HT1080 (cell line): ENCODE data around the gene ZBTB16. TPM values are rescaled to one million over a fixed set of nuclear protein-coding genes. Genes with fewer than 3 reads are reported as not detected.

ENCODE experiments used
- DNase-seq: peaks from one replicate; pipeline ENCODE4 v3.0.0-alpha.2; 2015; ENCODE audit warnings: low read depth
- total RNA-seq: library from RNA; depleted of rRNA; stranded (reverse); fragments of >200 nt; shearing (Covaris generic); gene quantifications from 2 replicates; pipeline ENCODE4 v1.2.3, GENCODE V29; 2014

ZBTB16 gene
- total RNA-seq, 1 experiment from 2014 or later: not detected

DNA sequence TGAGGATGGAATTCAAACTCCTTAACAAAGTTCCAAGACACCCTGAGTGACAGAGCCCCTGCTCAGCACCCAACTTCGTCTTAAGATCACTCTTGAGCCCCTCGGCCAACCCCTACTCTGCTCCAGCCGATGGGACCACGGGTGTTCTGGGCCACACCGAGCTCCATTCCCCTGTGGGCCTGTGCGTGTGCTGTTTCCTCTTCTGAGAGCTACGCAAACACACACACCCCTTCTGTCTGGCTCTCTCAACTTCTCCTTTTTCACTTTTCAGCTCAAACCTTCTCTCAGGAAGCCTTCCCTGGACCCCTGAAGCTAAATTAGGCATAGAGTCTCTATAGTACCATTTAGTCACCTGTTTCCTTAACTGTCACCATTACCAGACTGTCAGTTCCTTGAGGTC lies 199.2 kb downstream of the ZBTB16 start:
- no peak for DNase-seq

DNA sequence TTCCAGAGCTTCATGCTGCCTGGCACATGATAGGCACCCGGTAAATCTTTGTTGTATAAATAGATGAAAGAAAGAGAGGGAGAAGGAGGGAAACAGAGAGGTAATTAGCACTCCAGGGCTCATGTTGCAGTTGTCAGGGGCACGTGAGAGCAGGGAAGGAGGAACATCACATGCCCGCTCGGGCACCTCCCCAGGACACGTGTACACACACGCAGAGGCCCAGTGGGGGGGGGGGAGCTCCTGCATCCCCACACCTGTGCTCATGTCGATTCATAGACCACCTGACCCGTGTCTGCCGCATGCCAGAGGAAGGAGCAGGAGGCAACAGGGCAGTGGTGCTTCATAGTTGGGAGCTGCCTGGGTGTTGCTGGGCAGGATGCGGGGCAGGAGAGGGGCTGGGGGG lies 199.6 kb downstream of the ZBTB16 start:
- DNase-seq: no peak

DNA sequence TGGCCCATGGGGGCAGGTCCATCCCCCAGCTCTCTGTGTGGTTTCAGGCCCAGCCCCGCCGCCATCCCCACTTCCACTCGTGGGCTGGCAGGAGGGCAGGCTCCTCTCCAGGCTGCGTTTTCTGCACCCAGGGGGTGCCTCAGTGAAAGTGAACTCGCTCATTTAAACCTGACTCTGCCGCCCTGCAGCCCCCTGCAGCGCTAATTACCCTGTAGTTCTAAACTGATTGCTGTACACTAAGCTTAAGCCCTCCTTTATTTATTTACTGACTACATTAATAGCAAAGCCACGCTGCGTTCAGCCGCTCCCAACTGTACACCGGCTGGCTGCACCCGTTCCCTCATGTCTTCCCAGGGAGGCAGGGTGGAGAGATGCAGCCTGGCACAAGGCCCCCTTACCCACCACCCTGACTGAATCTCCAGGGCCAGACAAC lies 200.1 kb downstream of the ZBTB16 start:
- no peak for DNase-seq

DNA sequence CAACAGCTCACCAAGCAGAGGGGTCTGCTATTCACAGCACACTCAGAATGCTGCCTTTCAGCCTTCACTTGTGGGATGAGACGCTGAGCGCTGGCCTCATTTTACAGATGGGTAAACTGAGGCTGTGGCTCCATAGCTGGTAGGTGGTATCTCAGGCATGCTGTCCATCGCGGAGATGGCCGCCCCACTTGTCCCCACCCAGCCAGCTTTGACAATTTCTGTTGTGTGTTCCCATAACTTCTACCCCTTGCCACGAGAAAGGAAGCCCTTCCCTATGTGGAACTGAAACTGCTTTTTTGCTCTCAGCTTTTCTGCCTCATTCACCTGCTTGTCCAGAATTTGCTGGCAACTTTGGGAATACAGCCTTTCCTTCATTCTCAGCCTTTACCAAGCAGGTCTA lies 200.6 kb downstream of the ZBTB16 start:
- DNase-seq: no peak

DNA sequence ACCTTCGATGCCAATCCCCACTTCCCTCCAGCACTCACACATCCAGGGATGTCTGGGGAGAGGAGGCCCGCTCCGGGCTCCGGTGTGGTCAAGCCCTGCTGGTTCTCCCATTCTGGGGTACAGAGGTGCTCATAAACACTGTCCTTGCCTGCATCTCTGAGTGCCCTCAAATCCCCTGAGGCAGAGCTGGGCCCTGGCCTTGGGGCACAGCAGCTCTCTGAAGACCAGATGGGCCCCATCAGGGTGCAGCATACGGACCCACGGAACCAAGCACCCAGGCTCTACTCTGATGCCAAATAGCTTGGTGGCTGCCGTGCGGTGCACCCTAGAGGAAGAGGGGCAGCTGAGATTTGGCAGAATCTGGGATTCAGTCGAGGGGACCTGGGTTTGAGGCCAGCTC lies 201.0 kb downstream of the ZBTB16 start:
- no peak for DNase-seq

DNA sequence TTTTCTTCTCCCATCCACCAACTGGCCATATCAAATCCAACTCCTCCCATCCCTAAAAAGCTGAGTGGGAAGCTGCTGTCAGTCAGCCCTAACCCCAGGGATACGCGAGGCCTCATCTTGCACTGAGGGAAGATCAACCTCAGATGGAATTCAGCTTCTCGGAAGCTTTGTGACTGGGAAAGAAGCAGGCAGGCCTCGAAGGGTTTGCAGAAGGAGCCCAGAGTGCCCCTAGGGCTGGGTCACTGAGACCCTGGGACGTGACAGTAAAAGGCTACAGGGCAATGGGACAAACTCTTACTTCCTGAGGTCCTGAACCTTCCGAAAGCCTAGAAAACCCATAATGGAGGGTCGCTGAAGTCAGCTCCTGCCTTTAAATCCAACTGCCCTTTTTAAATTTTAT lies 202.3 kb downstream of the ZBTB16 start:
- no peak for DNase-seq

DNA sequence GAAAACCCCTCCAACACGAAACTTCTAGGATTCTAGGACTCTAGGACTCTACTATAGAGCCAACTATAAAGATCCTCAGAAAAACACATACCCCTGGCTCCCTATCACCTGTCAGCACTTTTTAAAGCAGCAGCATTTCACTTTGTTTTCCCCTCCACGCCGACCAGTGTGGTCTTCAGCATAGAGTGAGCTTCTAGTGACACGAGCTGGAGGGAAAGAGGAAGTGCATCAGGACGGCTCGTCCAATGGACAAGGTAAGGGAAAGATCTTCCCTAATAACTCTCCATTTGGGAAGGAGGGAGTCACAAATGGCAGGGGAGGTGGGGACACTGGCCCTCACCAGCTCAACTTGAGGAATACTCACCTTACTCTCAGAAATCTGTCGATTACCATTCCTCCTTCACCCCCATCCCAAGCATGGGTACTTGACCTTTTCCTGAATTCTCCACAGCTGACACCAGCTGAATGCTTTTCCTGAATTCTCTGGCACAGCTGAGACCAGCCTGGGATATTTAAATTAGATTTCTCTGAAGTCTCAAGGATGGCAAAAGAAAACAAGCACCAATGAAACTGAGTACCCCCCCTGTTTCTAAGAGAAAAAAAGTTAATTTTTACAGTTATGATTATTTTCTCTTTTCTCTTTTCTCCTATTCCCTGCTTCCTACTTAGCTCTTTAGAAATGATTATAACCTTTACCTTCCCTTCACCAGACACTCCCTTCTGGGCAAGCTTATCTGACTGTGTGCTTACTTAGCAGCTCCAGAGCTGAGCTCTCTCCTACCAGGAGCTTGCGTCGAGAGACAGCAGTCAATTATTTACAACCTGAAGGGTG lies 203.4 kb downstream of the ZBTB16 start:
- no peak for DNase-seq

DNA sequence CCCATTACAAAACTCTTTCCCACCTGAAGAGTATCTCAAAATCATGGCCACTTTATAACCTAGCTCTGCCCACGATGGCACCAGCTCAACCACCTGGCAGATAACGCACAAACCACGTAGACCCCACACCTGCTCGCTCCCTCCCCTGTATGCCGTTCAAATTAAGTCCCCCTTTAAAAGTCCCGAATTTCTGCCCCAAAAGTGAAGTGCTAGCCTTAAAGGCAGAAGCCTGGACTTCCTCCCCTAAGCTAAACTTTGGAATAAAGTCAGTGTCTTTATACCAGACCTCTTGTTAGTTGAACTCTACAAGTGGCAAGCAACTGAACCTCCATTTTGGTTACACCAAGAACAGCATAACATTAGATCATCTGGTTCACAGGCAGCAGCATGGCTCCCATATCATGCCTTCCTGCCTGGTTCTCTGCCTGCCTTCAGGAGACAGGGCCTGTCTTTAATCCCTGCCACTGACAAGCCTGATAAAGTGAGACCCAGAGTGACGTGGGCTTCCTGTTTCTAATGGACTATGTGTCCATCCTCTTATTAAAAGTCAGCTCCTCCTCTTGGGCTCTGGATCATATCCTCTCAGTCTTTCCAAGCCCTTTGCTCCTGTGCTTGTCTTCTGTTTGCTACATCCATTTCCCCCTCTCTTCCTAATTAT lies 204.1 kb downstream of the ZBTB16 start:
- DNase-seq: no peak

DNA sequence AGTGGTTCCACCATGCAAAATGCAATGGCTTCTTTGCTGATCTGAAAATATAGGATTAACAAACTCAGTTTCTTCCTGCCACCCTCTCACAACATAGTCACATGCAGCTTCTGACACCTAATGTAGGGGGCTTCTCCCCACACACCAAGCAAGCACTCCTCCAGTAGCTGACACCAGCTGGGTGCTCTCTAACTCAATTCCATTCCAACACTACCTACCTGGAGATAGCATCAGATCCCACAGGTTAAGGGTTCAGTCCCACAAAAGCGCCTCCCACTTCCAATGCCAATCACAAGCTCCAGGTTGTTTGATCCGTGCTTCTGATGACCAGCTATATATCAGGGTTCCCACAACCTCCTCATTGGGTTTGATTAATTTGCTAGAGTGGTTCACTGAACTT lies 204.9 kb downstream of the ZBTB16 start:
- no peak for DNase-seq

DNA sequence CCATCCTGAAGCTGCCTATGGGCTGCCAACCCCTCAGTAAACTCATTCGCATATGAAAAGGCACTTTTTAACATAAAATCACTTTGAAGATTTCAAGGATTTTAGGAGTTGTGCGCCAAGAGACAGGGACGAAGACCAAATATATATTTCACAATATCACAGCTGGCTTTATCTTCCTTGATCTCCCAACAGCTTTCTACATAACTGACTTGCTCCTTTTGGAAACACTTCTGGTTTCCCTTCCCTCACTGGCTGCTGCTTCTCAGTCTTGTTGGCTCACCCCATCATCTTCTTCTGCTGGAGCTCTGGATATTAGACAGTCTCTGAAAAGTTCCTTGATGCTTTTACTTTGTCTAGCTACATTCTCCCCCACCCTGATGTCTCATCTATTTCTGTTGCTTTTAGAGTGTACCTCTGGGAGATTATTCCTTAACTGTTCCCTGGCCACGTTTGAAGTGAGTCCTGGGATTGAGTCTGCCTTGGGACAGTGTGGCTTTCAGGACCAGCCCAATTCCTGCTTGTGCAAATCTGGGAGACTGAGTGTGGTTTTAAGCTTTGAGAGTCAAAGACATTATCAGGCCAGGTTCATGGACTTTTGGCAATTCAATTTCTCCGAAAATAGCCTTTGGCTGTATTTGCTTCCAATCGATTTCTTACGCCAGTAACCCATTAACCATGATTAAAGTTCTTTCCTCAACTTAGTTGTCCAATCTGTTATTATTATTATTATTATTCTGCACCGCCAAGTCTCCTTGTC lies 205.8 kb downstream of the ZBTB16 start:
- DNase-seq: no peak

DNA sequence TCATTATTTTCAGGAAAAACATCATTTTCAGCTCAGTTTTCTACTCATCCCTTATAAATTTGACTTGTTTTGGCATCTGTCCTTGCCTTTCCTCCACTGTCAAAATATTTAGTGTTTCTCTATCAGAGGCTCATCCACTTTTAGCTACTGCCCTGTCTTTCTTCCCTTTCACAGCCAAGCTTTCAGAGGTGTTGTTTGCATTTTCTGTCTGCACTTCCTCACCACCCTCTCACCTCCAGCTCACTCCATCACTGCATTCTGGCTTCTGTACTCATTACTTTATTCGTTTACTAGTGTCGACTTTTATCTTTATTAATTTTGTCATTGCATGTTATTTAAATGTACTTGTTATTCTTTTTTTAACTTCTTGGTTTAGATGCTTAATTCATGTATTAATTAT lies 210.0 kb downstream of the ZBTB16 start:
- no peak for DNase-seq

DNA sequence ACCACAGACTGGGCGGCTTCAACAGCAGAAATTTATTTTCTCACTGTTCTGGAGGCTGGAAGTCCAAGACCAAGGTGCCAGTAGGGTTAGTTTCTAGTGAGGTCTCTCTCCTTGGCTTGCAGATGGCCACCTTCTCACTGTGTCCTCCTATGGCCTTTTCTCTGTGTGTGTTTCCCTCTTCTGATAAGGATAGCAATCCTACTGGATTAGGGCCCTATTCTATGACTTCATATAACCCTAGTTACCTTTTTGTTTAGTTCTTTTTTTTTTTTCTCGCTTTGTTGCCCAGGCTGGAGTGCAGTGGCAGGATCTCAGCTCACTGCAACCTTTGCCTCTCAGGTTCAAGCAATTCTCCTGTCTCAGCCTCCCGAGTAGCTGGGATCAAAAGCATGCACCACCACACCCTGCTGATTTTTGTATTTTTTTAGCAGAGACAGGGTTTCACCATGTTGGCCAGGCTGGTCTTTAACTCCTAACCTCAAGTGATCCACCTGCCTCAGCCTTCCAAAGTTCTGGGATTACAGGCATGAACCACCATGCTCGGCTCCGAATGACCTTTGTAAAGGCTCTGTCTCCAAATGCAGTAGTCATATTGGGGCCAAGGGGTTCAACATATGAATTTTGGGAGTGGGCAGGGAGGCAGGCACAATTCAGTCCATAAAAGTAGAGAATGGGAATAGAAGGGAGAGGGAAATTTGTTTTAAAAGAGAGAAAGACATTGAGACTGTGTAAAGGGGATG lies 211.2 kb downstream of the ZBTB16 start:
- DNase-seq: no peak

DNA sequence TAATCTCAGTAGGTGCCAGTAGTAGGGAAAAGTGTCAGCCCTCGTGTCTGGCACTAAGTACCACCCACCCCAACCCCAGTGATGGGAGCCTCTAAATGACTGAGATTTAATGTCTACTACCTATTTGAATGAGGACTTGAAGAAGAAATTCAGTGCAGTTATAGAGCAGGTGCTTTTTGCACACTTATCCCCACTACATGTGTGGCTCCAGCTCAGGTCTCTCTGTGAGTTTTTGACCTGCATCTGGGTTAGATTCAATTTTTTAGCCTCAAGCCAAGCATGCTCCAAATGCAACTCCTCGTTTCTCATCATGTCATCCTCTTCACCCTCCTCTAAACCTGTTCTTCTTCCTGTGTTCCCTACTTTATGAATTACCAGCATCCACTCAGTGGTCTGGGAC lies 211.8 kb downstream of the ZBTB16 start:
- no peak for DNase-seq

DNA sequence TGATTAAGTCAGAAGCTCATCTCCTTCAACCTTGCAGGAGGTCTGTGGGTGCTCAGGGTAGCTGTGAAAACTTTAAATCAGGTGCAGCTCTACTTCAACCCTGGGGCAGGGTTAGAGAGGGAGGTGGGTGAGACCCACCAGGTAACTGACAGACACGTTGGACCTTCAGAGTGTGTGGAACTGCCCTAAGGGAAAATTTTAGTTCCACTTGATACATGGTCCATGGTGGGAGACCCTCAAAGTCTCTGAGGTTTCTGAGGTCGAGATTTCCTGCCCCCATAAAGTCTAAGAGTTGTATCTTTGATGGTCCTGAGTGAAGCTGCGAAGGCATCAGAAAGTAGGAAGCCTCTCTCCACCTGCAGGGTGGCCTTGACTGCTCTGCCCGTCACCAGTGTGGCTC lies 212.8 kb downstream of the ZBTB16 start:
- DNase-seq: no peak

DNA sequence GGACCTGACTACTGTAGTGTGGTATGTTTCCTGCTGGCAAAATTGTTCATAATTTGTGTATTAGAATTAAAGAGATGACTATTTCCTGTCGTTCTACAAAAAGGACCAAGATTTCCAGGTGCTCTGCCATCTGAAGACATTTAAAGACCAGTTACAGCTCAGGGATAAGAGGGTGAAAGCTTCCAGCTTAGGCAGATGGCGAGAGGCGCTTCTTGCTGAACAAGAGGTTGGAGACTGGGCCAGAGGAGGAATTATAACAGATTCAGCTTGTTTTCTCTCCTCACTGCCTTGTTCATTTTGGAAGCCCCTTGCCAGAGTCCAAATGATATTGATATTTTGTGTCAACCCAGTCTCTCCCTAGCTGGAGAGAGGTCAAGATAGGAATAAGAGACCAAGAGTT lies 213.6 kb downstream of the ZBTB16 start:
- no peak for DNase-seq

DNA sequence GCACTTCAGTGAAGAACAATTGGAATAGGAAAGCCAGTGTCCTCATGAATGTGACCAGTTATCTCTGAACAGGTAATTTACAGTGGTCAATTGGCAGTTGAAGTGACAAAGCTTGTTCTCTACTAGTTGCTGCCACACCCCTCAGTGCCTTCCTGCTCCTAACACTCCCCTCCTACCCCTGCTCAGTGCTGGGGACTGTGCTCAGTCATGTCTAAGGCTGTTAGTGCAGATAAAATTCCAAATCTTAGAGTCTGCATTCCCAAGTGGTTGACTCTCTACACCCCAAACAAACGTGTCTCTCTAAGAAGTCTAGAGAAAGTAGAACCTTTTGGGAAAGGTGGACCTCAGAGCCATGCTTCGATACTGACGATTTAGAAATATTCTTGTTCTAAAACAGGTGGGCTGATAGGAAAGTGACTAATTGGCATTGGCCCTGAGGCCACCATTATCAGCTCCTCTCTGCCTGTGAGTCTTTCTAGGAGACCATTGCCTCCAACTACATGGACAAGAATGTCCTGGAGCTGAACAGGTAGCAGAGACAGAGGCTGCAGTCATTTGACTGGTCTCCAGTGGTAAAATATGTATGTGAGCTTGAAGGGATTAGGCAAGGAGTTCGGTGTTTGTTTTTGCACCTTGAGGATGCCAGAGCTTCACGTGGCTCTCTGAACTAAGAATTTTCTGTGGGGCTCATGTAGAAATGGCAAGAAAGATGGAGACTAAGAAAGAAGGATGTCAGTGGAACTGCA lies 214.6 kb downstream of the ZBTB16 start:
- DNase-seq: no peak

DNA sequence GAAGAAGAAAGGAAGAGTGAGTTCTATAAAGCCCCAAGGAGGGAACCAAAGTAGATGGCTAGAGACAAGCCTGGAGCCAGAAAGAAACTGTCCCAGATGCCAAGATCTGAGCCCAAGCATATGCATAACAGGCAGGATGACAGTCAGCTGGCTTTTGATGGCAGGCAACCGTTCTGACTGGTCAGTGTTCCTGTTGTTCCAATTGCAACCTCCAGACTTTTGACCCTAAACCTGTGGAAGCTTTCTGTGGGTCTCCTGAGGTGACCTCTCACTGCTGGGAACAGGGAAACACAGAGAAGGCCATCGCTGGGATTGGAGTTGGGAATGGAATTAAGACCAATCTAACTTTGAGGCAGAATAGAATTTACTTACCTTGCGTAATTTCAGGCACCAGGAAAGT lies 215.1 kb downstream of the ZBTB16 start:
- DNase-seq: no peak

DNA sequence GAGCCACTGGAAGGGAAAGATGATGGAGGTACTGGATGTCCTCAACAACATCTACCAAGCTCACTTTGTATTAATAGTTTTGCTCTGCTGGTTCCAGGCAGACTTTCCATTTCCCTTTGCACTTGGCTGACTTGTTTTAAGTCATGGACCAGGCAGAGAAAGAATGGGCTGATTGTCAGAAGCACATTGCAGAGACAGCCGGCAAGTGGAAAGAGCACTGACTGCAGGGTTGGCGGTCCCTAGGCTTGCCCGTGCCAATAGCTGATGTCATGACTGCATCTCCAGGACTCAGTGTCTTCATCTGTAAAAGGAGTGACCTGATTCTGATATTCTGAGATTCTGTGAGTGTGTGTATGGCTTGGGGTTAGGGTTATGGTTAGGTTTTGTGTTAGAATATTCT lies 215.8 kb downstream of the ZBTB16 start:
- no peak for DNase-seq

DNA sequence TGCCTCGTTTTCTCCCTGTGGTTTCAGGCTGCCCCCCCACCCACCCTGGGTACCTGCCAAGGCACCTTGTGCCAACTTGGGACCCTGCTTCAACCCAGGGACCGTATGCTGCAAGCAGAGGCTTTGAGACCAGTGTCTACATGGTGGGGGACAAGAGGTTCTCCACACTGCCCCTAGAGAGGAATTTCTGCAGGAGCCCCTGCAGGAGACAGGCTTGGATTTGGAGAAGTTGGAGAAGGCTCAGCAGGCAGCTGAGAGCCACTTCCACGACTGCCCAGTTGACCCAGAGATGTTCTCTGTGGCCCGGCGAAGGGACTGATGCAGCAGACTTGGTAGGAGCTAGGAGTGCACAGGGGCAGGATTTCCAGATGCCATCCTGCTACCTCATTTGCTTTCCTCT lies 216.6 kb downstream of the ZBTB16 start:
- no peak for DNase-seq

DNA sequence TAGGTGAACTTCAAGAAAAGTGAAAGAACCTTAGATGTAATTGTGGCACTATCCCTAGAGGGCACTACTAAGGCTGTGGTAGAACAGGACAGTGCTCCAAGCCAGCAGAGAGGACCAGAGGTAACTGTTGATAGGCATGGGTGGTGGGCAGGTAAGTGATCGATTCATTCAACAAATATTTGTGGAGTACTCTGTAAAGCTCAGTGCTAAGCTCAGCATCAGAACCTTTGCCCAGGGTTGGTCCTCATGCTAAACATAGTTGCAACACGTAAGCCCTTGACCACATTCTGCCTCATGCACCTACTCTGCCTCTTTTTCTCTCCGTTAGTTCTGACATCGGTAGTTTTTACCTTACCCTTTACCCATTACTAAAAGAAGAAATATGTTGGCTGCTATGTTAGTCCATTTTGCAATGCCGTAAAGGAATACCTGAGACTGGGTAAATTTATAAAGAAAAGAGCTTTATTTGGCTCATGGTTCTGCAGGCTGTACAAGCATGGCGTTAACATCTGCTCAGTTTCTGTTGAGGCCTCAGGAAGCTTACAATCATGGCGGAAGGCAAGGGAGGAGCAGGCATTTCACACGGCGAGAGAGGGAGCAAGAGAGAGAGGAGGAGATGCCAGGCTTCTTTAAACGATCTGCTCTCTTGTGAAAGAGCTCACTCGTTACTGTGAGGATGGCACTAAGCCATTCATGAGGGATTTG lies 218.3 kb downstream of the ZBTB16 start:
- no peak for DNase-seq
